Inflammatory macrophage treated with lipopolysaccharide for 1 hour (primary cell): ENCODE results near the gene MYOG.

Experiments used
- DNase-seq, 2 donors: peaks; one replicate each; pipeline ENCODE4 v3.0.0-alpha.2; 2020 to 2022

MYOG gene

DNA sequence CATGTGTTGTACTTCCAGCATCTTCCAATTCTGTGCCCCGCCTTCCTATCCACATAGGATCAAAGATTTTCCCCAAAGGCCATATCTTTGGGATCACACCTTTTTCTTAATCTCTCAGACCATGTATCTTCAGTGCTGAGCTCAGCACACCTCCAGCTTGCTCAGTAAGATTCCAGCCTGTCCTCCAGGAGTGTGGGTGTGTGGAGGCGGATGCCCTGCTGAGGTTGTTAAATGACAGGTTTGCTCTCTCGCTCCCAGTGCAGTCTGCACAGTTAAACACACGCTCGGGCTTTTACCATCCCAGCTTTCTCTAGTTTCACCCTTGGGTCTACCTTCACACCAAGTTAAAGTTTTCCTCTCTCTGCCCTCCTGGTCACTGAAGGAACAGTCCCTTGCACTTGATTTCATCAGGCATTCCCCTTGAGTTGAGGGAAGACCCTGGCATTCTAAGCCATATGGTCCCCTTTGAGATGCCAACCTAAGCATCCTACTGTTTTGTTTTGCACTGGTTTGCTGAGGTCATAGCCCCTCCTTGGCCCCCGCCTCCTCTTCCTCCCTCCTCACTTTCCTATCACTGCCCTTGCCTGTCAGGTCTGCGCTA, 13.7 kb downstream of the MYOG start:
- DNase-seq: no peak

GRCh38 chr1:203069030-203069747, 16.6 kb downstream of the MYOG start:
- DNase-seq: peak; percentile 45 to 48

- DNase-seq: no peak
These were observed 18.8 kb downstream of the MYOG start for GRCh38 chr1:203066965-203067364.

- DNase-seq: no peak
These were observed 19.8 kb downstream of the MYOG start for GRCh38 chr1:203065986-203066385.

GRCh38 chr1:203065191-203065590, 20.6 kb downstream of the MYOG start:
- no peak for DNase-seq

DNA sequence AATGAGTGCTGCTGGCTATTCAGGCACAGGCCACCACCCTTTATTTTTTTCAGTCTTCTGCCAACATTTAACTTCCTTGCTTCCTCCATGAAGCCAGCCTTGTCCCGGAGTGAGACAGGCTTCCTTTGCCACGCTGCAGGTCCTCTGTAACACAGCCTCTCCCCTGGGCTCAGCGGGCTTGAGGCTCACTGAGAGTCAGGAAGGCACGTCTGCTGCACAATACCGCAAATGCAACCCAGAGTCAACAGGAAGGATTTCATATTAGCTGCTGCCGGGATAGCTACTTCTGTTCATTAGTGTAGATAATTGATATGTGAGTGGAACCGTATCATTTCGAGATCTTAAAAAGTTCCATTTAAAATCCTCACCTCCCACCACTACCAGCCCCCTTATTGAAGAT, 22.5 kb downstream of the MYOG start:
- no peak for DNase-seq

DNA sequence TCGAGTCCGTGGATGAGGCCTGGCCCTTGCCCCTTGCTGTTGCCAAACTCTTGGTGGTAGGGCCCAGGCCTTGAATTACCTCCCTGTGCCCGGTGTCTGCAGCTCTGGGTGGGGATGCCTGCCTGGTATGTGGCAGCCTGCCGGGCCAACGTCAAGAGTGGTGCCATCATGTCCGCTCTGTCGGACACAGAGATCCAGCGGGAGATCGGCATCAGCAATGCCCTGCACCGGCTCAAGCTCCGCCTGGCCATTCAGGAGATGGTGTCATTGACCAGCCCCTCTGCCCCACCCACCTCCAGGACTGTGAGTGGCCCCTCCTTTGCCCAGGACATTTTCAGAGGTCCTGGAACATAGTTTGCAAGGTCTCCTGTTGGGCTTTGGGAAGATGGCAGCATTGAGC, 25.7 kb downstream of the MYOG start:
- no peak for DNase-seq

GRCh38 chr1:203059485-203059884, 26.3 kb downstream of the MYOG start:
- DNase-seq: peak in 1 of 2 donors; percentile 23

GRCh38 chr1:203058676-203058935, 27.2 kb downstream of the MYOG start:
- DNase-seq: peak in 1 of 2 donors; percentile 35

DNA sequence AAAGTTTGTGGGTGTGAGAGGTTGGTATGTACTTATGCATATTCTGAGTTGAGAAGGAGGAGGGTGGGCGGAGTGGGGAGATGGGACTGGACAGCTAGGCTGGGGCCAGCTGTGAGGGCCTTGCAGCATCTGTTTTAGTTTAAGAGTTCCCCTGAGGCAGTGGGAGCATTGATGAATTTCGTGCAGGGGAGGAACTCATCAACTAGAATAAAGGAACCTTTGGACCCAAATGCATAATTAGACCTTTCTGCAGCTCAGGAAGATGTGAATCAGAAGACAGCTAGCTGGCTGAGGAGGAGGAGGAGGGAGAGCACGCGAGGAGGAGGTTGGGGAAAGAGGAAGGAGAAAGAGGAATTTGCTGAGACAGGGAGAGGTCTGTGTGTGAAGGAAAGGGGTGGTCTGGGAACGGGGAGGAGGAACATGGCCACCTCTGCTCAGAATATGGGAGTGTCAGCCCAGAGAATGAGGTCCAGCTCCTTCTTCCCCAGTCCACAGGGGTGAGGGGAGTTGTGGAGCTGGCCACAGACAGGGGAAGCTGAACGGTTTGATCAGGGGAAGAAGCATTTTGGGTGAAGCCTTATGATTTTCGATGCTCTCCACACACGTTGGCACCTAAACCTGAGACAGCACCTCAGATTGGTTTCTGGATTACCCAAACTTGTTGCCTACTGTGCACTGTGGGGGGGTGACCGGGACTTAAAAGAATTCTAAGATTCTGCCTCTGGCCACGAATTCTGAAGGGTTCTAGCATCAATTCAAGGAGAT, 27.7 kb downstream of the MYOG start:
- DNase-seq: peak in 1 of 2 donors; percentile 52

DNA sequence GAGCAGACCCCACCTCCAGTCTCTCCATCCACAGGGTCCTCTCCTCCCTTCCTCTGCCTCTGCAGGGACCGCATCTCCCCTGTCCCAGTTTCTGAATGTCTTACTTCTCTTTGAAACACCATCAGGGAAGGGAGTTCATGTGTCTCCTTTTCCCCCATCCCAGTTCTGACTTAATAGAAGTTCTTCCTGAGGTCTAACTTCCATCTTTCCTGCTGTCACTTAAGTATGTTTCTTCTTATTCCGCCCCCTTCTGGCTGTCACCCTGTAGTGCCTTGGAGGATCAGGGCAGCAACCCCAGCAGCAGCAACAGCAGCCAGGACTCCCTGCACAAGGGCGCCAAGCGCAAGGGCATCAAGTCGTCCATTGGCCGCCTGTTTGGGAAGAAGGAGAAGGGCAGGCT, 29.3 kb downstream of the MYOG start:
- DNase-seq: no peak

- no peak for DNase-seq
These were observed 29.8 kb downstream of the MYOG start for GRCh38 chr1:203056012-203056411.

- DNase-seq: no peak
These were observed 30.5 kb downstream of the MYOG start for GRCh38 chr1:203055161-203055799.

DNA sequence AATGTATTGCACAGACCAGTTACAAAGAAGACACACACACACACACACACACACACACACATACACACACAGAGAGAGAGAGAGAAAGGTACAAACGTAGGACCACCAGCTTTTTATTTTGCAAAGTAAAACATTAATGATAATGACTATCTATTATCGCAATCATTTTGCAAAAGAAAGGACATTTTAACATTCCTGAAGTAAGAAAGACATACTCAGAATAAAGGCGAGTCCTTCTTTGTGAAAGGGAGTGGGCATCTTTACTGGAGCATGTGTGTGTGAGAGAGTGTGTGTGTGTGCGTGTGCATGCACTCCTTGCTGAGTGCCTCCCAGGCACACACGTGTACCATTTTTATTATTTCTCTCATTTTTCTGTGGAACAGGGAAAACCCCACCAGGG, 31.2 kb downstream of the MYOG start:
- no peak for DNase-seq

- no peak for DNase-seq
These were observed 31.6 kb downstream of the MYOG start for GRCh38 chr1:203054184-203054583.

GRCh38 chr1:203052601-203053000, 33.2 kb downstream of the MYOG start:
- no peak for DNase-seq

DNA sequence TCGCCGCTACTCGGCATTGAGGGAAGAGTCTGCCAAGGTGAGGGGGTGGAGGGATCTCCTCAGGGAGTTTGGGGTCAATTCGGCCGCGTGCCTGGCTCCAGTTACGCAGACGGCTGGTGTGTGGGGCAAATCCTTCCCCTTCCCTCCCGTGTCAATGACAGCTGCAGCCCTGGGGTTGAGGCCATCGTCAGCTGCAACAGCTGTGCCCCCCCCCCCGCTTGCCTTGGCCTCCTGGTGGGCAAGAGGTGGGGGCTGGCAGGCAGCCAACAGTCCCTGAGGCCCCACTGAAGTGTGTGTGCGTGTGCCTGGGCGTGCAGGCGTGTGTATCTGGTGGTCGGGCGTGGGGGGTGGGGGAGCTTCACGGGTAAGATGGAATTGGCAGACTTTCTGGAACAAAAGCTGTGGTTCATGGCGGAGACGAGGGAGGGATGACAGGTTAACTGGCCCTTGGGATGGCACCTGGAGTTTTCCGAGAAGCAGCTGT, 33.9 kb downstream of the MYOG start:
- DNase-seq: no peak

- peak in 1 of 2 donors; percentile 41 for DNase-seq
These were observed 35.0 kb downstream of the MYOG start for GRCh38 chr1:203050826-203051225.

DNA sequence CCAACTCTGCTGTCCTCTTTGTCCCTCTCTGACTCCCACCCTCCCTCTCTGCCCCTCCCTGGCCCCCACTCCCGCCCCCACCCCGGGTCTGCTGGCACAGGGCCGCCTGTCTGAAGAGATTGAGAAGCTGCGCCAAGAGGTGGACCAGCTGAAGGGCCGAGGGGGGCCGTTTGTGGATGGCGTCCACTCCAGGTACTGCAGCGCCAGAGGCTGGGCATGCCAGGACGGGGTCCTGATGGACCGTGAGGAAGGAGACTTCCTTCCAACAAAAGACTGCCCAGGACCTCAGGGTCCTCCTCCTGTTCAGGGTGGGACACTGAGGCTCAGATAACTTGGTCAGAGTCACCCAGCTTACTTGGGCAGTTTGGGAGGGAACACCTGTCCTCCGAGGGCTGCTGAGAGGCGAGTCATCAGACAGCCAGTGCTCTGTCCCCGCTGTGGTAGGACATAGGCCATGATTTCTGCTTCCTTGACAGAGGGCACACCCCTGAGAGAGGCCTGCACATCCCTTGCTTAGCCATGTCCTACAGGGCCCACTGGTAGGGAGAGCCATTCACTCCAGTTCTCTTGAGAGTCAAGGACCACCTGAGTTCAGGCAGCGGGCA, 36.1 kb downstream of the MYOG start:
- no peak for DNase-seq

DNA sequence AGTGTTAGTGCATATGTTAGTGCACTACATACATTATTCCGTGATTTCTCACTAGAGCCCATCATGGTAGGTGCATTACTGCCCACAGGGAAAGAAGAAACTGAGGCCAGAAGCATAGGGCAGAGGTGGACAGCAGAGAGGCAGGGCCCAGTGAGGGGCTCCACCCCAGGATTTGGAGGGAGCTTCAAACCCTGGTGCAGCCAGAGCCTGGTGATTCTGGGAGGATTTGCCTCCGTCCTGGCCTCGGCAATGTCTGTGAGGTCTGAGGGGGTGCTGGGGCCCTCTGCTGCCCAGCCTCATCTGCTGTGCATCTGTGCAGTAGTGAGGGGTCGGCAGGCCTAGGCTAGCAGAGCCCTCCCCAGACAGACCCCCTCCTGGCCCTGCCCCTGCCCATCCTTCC, 36.7 kb downstream of the MYOG start:
- no peak for DNase-seq

GRCh38 chr1:203048555-203049051, 37.2 kb downstream of the MYOG start:
- DNase-seq: no peak

DNA sequence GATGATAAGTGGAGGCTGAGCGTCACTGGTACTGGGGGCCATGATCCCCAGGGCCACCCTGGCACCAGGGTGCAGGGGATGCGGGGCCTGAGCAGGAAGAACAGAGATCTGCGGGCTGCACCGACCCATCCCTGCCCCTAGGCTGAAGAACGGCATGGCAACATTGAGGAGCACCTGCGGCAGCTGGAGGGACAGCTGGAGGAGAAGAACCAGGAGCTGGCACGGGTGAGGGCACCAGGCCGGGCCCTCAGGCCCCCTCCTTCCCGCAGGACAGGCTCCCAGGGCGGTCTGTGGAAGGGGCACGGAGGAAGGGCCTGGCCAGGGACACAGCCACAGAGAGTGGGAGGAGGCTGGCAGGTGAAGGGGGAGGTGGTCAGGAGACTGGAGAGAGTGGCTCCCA, 37.7 kb downstream of the MYOG start:
- no peak for DNase-seq
